GM19463 (cell line): ENCODE measurements around the gene CSF2RB.
A peak's percentile ranks its signal among the peaks of the same experiment; 100 is the strongest.

Experiments
- ATAC-seq: cut with Tn5 transposase; IDR thresholded peaks from one replicate; pipeline ENCODE4 v1.9.1; 2021; ENCODE audit warnings: mild to moderate bottlenecking, moderate library complexity; ENCODE audit not compliant: unreplicated experiment

CSF2RB gene

GRCh38 chr22:36913427-36914389 is at the start of gene CSF2RB:
TSS of gene CSF2RB (plus strand) at chr22:36913628. CDS start at chr22:36922208, 8,580 bp downstream.
- no peak for ATAC-seq

GRCh38 chr22:36863979-36864378 is 49.4 kb upstream of the CSF2RB start:
- ATAC-seq: no peak

GRCh38 chr22:36864454-36865215 is 48.8 kb upstream of the CSF2RB start:
- ATAC-seq: no peak

- ATAC-seq: no peak
These were observed 48.1 kb upstream of the CSF2RB start for GRCh38 chr22:36865346-36865745.

GRCh38 chr22:36867695-36868094 is 45.7 kb upstream of the CSF2RB start:
- ATAC-seq: no peak

GRCh38 chr22:36868546-36869181 is 44.8 kb upstream of the CSF2RB start:
- ATAC-seq: no peak

- no peak for ATAC-seq
These were observed 43.2 kb upstream of the CSF2RB start for GRCh38 chr22:36870250-36870649.

- no peak for ATAC-seq
These were observed 41.8 kb upstream of the CSF2RB start for GRCh38 chr22:36871669-36872081.

- no peak for ATAC-seq
These were observed 41.3 kb upstream of the CSF2RB start for GRCh38 chr22:36872084-36872483.

- no peak for ATAC-seq
These were observed 40.4 kb upstream of the CSF2RB start for GRCh38 chr22:36872866-36873498.

- ATAC-seq: peak; percentile 92
These were observed 39.7 kb upstream of the CSF2RB start for GRCh38 chr22:36873614-36874308.

GRCh38 chr22:36874309-36874696 is 39.1 kb upstream of the CSF2RB start:
- ATAC-seq: no peak

- ATAC-seq: no peak
These were observed 38.7 kb upstream of the CSF2RB start for GRCh38 chr22:36874736-36875135.

GRCh38 chr22:36875741-36876140 is 37.7 kb upstream of the CSF2RB start:
- ATAC-seq: no peak

GRCh38 chr22:36879775-36880174 is 33.7 kb upstream of the CSF2RB start:
- ATAC-seq: no peak

GRCh38 chr22:36881504-36882245 is 31.8 kb upstream of the CSF2RB start:
- no peak for ATAC-seq

GRCh38 chr22:36884349-36885158 is 28.9 kb upstream of the CSF2RB start:
- no peak for ATAC-seq

GRCh38 chr22:36885474-36885873 is 28.0 kb upstream of the CSF2RB start:
- no peak for ATAC-seq

GRCh38 chr22:36886016-36886415 is 27.4 kb upstream of the CSF2RB start:
- no peak for ATAC-seq
